Stimulated activated CD8-positive, alpha-beta memory T cell treated with anti-CD3 and anti-CD28 coated beads, Interleukin-15, amount 100 ng/mL, for 48 hours (primary cell): ENCODE measurements around the gene RASAL3.
"Not testable (repeated sequence)": the region's sequence is repeated elsewhere in the genome, so short reads cannot be mapped to it uniquely, and the experiment has no call there.

Experiments used
- DNase-seq, 2 donors: peaks; one replicate each; pipeline ENCODE4 v3.0.0-alpha.2; 2020; ENCODE audit warnings: low read depth in 2 of 2

The RASAL3 gene

DNA sequence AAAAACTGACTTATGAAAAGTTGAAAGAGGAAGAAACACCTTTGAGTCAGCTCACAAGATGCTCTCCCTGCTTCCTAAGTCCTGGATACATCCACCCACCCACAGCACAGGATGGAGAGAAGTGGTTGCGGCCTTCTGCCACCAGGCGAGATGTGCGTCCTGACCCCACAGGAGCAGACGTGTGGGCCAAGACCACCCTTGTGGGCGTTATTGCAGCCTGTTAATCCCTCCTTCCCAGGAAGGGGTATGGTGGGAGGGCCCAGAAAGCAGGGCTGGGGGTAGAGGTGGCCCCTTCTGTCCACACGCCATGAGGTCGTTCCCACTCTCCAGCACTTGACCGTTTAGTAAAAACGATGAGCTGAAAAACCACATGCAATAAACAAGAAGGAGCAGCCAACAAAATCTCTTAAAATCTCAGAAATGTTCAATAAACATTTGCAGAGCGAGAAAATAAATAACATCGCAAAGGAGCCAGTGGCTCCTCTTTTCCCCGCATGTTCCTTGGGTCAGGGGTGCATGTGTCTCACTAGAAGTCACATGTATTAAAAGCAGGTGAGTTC, 43.1 kb downstream of the RASAL3 start:
- DNase-seq, result no peak

DNA sequence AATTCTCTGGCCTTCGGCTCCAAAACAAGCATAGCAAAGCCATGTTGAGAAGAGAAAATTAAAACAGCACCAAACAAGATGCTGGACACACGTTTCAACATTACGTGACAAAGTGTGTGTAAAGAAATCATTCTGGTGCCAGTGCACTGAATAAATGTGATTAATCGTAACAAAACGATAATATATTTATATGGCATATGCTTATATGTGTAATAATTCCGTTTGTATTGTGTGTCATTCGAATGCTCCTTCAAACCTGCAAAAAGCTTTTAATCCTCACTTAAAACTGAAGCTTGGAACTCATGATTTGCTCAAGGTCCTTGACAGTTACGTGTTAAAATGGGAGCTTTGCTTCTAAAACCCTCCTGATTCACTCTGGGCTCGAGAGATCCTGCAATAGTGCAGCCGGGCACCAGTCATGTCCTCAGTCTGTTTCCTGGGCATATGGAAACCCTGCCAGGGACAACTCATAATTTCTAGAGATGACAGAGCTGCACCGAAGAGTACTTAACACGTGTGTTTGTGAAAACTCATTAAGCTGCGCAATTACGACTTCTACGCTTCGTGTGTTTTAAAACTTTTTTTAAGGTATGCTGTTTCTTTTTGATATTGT, 44.8 kb downstream of the RASAL3 start:
- DNase-seq, result no peak

DNA sequence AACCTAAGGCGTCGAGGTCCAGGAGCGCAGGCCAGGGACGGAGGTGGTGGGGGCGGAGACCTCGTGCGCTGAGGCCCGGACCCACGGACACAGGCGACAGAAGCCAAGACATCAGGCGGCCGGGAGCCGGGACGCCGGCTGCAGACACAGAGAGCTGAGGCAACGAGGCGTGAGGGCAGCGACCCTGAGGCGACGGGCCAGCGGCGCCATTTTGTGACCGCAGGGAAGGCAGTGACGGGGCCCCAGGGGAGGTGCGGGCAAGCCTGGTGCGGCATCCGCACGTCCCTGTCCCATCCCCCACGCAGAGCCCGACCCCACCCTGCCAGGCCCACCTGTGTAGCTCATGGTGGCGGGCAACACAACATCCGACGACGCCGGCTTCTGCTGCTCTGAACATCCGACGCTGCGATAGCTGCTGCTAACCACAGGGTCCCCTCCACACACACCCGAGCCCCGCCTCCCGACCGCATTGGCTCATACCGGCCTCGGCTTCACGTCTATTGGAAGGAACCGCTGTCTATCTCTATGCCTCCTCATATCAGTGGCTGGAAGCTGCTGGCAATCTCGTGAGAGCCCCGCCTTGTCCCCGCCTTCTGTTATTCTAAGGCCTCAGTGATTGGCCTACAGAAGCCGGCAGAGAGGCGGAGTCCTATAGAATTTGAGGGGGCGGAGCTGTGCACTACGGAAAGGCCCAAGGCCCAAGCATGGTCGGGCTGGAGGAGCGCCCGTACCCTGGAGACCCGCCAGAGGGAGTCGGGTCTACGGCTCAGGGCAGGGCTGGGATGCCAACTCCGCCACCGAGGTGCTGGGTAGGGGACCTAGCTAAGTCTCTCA, 45.5 kb downstream of the RASAL3 start, which contains the start of gene AKAP8L:
Gene AKAP8L (minus strand): TSS at position 410 of the 834 bp plus-strand sequence. CDS start 65 bp downstream, at position 345.
- DNase-seq, result peak; percentile 96 to 98

DNA sequence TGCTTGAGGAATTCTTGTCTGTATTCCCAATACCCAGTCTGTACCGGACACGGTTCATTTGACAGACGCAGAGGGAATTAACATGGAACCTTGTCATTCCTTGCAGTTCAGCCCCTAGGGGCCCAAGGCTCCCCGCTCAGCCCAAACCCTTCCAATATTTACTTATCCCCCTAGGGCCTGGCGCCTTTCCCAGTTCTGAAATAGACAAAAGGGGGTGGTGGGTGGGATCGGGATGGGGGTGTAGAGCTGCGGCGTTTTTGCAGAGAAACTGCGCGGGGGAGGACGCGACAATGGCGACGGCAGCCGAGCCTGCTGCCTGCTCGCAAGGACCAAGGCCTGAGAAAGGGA, 46.1 kb downstream of the RASAL3 start:
- DNase-seq, result no peak

DNA sequence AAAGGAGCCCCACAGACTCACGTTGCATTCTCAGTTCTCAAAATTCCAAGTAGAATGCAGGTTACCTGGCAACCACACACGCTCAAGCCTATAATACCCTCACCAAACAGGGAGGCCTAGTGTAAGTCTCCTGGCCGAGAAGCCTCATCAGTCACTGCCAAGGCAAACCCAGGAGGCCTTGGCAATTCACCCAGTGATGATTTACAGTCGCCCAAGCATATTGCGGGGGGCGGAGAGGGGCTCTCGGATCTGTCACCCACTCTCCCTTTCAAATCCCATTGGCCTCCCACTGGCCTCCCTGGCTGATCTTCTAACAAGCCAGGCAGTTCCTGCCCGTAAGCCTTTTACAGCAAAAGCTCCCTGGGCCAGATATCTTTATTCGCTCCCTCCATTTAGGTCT, 46.6 kb downstream of the RASAL3 start:
- DNase-seq, result no peak

DNA sequence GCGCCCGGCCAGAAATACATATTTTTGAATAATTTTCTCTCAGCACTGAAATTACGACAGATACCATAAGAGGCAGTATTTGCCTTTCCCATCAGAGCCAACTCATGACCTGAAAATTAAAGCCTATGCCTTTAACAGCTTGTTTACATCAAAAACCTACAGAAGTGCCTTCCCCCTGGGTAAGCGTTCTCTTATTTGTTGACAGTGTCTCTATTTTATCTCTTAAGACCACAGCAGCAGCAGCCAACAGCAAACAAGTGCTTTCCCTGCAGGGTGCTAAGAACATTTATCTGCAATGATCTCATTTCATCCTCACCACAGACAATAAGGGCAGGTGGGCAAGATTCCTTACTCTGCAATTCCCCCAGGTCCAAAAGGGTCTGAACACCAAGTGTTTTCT, 51.5 kb downstream of the RASAL3 start:
- DNase-seq, result no peak

DNA sequence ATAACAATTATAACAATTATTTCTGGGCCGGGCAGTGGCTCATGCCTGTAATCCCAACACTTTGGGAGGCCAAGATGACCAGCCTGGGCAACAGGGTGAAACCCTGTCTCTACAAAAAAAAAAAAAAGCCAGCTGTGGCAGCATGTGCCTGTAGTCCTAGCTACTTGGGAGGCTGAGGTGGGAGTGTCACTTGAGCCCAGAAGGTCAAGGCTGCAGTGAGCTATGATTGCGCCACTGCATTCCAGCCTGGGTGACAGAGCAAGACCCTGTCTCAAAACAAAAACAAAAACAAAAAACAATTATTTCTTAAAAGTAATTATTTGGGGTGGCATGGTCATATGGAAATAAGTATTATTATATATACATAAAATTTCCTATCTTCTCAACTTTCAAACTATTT, 53.0 kb downstream of the RASAL3 start:
- not testable (repeated sequence) for DNase-seq

DNA sequence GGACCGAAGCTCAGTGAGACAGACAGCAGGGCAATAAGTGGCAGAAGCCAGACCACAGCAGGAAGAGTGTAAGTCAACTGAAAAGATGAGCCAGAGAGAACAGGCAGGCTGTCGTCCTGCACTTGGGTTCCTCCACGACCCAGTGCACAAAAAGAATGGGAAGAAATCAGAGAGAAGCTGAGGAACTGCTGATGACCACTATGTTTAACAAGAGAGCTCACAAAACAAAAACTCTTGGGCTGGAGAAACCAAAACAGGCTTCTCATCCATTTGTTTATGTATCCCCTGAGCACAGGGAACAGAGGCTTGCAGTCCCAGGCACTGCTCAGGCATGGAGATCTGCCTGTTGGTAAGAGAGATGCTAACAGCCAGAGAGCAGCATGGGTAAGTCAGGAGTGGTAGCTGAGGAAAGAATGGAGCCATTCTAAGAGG, 59.5 kb downstream of the RASAL3 start:
- DNase-seq, result no peak

DNA sequence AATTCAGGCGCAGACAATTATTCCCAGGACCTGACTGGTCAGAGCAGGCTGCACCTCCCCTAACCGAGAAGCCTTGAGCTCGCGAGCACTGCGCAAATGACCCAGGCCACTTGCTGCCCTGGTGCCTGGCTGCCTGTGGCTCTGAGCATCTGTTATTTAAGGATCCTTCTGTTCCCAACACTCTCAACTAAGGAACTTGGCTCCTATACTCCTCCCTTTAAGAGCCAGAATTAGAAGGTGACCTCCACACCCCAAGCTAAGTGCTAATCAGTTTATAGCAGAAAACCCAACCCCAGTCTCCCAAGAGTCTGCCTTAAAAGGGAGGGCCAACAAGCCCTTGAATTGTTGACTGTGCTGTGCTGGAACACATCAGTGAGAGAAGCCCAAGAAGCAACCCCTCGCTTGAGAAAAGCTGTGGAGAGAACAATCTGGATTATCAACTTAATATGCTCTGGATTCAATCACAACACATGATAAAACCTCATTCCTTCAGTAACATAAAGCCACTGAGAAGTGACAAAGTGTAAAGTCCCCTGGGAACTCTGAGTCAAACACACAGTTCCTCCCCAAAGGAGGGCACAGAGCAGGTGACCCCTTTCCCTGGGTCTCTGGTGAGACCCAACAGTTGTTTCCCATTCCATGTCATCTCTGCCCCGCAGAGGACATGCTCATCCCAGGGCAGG, 60.1 kb downstream of the RASAL3 start:
- no peak for DNase-seq

DNA sequence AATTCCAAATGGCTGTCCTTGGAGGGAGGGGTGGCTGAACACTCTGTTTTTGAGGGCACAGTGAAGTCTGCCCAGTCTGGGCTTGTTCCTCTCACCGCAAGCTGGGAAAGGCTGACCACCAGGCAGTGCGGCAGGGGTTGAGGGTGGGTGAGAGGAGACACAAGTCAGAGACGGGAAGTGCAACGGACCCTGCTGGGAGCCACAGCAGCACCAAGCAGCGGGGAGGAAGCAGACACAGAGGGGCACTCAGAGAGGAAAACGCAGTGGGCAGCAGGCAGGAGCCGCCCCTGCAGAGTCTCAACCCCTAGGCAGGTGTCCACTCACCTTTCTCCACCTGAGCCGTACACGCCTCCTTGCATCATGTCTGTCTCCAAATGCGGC, 61.2 kb downstream of the RASAL3 start:
- DNase-seq, result no peak

DNA sequence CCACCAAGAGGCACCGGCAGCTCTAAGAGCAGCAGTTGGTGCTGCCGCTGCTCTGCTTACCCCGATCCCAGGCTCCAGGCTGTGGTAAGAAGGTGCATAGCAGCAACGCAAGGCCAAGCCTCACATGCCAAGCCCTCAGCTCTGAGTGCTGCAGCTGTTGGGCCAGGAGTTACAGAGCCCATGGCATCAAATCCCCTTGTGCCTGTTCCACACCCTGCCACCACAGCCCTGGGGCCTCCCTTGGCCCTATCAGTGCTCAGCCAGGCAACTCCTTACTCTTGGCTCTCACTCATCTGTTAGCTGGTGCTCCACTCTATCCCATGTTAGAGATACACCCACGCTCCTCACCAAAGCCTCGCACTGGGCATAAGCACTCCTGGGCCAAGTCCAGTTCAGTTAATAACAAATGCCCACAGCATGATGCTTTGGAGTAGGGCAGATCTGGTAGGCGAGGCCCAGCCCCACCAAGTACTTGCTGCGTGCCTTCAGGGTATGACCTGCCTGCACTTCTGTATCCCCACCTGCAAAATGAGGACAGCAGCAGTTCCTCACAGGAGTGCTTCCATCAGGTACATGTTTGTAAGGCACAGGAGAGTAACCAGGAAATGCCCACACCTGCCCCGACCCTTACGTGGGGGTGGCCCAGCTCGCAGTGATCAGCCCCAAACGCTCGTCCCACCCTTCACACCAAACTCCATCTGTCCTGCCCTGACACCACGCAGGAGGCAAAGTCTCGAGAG, 61.8 kb downstream of the RASAL3 start:
- DNase-seq, result no peak
